ENCODE results near the gene CCDC32. TPM values are rescaled to one million over a fixed set of nuclear protein-coding genes. Genes with fewer than 3 reads are reported as not detected.

The CCDC32 gene
- total RNA-seq, 3 donors from 2014 or later = 35.0 to 42.3 (median 36.4) TPM

- H3K36me3 ChIP-seq = no peaks in the 10 kb centered on the region
- H3K4me1 ChIP-seq = peaks cover 0 to 8% of the 10 kb centered on the region in 2 donors
- no peaks in the 10 kb centered on the region for H3K27me3 ChIP-seq
- intact Hi-C loops (cut with DNase I; ENCODE audit: low total_unique reads) = no loop called here
- no peak overlapping the region for H3K27ac ChIP-seq
- TF ChIP-seq POLR2AphosphoS5 (IDR thresholded peaks at IDR 0.05) (no peak), CTCF (IDR thresholded peaks at IDR 0.05) (no peak), POLR2A (IDR thresholded peaks at IDR 0.05) (no peak)
- DNase-seq (ENCODE audit: low spot score in 2 of 2) = no peak
- H3K4me3 ChIP-seq = no peak overlapping the region
- no peaks in the 10 kb centered on the region for H3K9me3 ChIP-seq
These were observed 2.3 kb upstream of the CCDC32 start for GRCh38 chr15:40567111-40567510.

GRCh38 chr15:40565333-40566238 is 744 bp upstream of the CCDC32 start:
- peak overlapping the region; percentile 94 to 98 for H3K27ac ChIP-seq
- H3K36me3 ChIP-seq = no peaks in the 10 kb centered on the region
- peaks cover 0 to 10% of the 10 kb centered on the region in 2 donors for H3K4me1 ChIP-seq
- TF ChIP-seq CTCF (IDR thresholded peaks at IDR 0.05) = no peak
- TF ChIP-seq POLR2A (IDR thresholded peaks at IDR 0.05) = no peak
- TF ChIP-seq POLR2AphosphoS5 (IDR thresholded peaks at IDR 0.05) = no peak
- intact Hi-C loops (cut with DNase I; ENCODE audit: low total_unique reads) = no loop called here
- peak overlapping the region; percentile 59 to 88 (median 80) for H3K4me3 ChIP-seq
- DNase-seq (ENCODE audit: low spot score in 2 of 2) = no peak
- no peaks in the 10 kb centered on the region for H3K27me3 ChIP-seq
- no peaks in the 10 kb centered on the region for H3K9me3 ChIP-seq

GRCh38 chr15:40563426-40563825 is 1.4 kb downstream of the CCDC32 start:
- Histone ChIP-seq H3K4me1 (peaks cover 0 to 3% of the 10 kb centered on the region in 2 donors), H3K27ac (no peak overlapping the region), H3K27me3 (no peaks in the 10 kb centered on the region), H3K36me3 (no peaks in the 10 kb centered on the region), H3K9me3 (no peaks in the 10 kb centered on the region), H3K4me3 (no peak overlapping the region)
- no peak for DNase-seq (ENCODE audit: low spot score in 2 of 2)
- TF ChIP-seq POLR2A (IDR thresholded peaks at IDR 0.05) (no peak), CTCF (IDR thresholded peaks at IDR 0.05) (no peak), POLR2AphosphoS5 (IDR thresholded peaks at IDR 0.05) (no peak)
- intact Hi-C loops (cut with DNase I; ENCODE audit: low total_unique reads) = no loop called here

- Histone ChIP-seq H3K4me1 (peaks cover 0 to 3% of the 10 kb centered on the region in 2 donors), H3K9me3 (no peaks in the 10 kb centered on the region), H3K4me3 (no peak overlapping the region), H3K27me3 (no peaks in the 10 kb centered on the region), H3K27ac (no peak overlapping the region), H3K36me3 (no peaks in the 10 kb centered on the region)
- intact Hi-C loops (cut with DNase I; ENCODE audit: low total_unique reads) = no loop called here
- no peak for DNase-seq (ENCODE audit: low spot score in 2 of 2)
- no peak for TF ChIP-seq CTCF (IDR thresholded peaks at IDR 0.05)
- TF ChIP-seq POLR2AphosphoS5 (IDR thresholded peaks at IDR 0.05) = no peak
- TF ChIP-seq POLR2A (IDR thresholded peaks at IDR 0.05) = no peak
These were observed 2.2 kb downstream of the CCDC32 start for GRCh38 chr15:40562691-40563090.

Measured in breast epithelium (tissue), 4 donors.